Fibroblast of skin of right biceps (primary cell): ENCODE results near the gene CHIC2.
"Not testable (repeated sequence)": the region's sequence is repeated elsewhere in the genome, so short reads cannot be mapped to it uniquely, and the experiment has no call there.

ENCODE experiments used
- DNase-seq: peaks from one replicate; pipeline ENCODE4 v3.0.0-alpha.2; 2013

The CHIC2 gene

GRCh38 chr4:54064317-54065111 is at the start of gene CHIC2:
Gene CHIC2 (minus strand): TSS chr4:54064605. CDS start chr4:54064300, 305 bp downstream.
- peak; percentile 96 for DNase-seq

- not testable (repeated sequence) for DNase-seq
Observed at GRCh38 chr4:54113206-54113605, 48.8 kb upstream of the CHIC2 start.

GRCh38 chr4:54110019-54110416 is 45.6 kb upstream of the CHIC2 start:
- no peak for DNase-seq

- no peak for DNase-seq
Observed at GRCh38 chr4:54109241-54110018, 45.0 kb upstream of the CHIC2 start.

- DNase-seq: no peak
Observed at GRCh38 chr4:54107951-54108748, 43.7 kb upstream of the CHIC2 start.

GRCh38 chr4:54104907-54105306 is 40.5 kb upstream of the CHIC2 start:
- no peak for DNase-seq

GRCh38 chr4:54103190-54103574 is 38.8 kb upstream of the CHIC2 start:
- no peak for DNase-seq

GRCh38 chr4:54102531-54103106 is 38.2 kb upstream of the CHIC2 start:
- DNase-seq: peak; percentile 28

GRCh38 chr4:54101190-54102041 is 37.0 kb upstream of the CHIC2 start:
- no peak for DNase-seq

GRCh38 chr4:54100595-54101189 is 36.3 kb upstream of the CHIC2 start:
- no peak for DNase-seq

- peak; percentile 40 for DNase-seq
Observed at GRCh38 chr4:54099748-54100574, 35.6 kb upstream of the CHIC2 start, which contains the start of gene GSX2. Gene GSX2 (plus strand): TSS chr4:54100163. CDS start chr4:54100345, 182 bp downstream.

- DNase-seq: no peak
Observed at GRCh38 chr4:54099287-54099747, 34.9 kb upstream of the CHIC2 start.

- DNase-seq: no peak
Observed at GRCh38 chr4:54098375-54098774, 34.0 kb upstream of the CHIC2 start.

- no peak for DNase-seq
Observed at GRCh38 chr4:54097152-54097551, 32.7 kb upstream of the CHIC2 start.

- DNase-seq: no peak
Observed at GRCh38 chr4:54096295-54096962, 32.0 kb upstream of the CHIC2 start.

- DNase-seq: no peak
Observed at GRCh38 chr4:54095110-54095825, 30.9 kb upstream of the CHIC2 start.

GRCh38 chr4:54094451-54094850 is 30.0 kb upstream of the CHIC2 start:
- peak; percentile 52 for DNase-seq

- no peak for DNase-seq
Observed at GRCh38 chr4:54093324-54094240, 29.2 kb upstream of the CHIC2 start.
